GM20000 (cell line): ENCODE results near the gene CLEC20A.

ENCODE experiments used
- DNase-seq: peaks from one replicate; pipeline ENCODE4 v3.0.0; 2012; ENCODE audit warnings: low spot score
- TF ChIP-seq, protein P1 (sequence below): IDR thresholded peaks from 2 replicates; pipeline ENCODE4 v1.5.1; 2012; ENCODE audit warnings: mild to moderate bottlenecking, control low read depth; ENCODE audit errors: extremely low read depth, missing control alignments

CLEC20A gene

GRCh38 chr1:178491721-178492120, 5.0 kb downstream of the CLEC20A start:
- TF ChIP-seq, protein P1, sequence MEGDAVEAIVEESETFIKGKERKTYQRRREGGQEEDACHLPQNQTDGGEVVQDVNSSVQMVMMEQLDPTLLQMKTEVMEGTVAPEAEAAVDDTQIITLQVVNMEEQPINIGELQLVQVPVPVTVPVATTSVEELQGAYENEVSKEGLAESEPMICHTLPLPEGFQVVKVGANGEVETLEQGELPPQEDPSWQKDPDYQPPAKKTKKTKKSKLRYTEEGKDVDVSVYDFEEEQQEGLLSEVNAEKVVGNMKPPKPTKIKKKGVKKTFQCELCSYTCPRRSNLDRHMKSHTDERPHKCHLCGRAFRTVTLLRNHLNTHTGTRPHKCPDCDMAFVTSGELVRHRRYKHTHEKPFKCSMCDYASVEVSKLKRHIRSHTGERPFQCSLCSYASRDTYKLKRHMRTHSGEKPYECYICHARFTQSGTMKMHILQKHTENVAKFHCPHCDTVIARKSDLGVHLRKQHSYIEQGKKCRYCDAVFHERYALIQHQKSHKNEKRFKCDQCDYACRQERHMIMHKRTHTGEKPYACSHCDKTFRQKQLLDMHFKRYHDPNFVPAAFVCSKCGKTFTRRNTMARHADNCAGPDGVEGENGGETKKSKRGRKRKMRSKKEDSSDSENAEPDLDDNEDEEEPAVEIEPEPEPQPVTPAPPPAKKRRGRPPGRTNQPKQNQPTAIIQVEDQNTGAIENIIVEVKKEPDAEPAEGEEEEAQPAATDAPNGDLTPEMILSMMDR = no peak
- DNase-seq = no peak

- TF ChIP-seq, protein P1 = no peak
- DNase-seq = no peak
These were observed 5.8 kb downstream of the CLEC20A start for GRCh38 chr1:178490967-178491366.

DNA sequence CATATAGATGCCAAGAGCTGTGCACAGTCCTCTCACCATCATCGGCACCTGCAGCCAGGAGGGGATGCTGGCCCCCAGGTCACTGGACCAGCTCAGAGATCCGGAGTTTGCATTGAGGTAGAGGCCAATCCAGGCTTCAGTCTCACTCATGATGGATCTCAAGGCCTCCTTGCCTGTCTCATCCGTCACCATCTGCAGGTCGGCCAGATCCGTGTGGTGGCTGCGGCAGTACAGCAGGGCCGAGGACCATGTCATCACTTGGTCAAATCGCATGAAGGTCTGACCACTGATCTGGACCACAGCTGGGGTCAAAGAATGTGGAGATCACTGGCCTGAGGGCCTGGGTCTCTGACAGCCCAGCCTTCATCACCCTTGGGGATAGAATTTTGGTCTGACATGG, 6.6 kb downstream of the CLEC20A start:
- TF ChIP-seq, protein P1 = no peak

DNA sequence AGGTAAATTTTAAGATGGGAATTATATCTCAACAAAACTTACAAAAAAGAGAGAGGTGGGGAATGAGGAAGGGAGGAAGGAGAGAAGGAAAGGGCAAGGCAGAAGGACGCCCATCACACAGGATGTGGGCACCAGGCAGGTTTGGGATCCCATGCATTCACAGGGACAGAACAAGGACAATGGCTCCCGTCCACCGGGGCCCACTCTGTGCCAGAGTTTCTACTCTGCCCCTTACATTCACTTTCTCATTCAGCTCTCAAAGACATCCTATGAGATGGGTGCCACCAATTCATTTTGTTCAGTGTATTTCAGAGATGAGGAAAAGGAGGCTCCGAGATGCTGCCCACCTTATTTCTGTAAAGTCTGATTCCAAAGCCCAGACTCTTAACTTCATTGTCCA, 7.4 kb downstream of the CLEC20A start:
- no peak for DNase-seq
- TF ChIP-seq, protein P1 = no peak

More for the DNA sequence above, 6.6 kb downstream of the CLEC20A start:
- no peak for DNase-seq

GRCh38 chr1:178488393-178488792, 8.4 kb downstream of the CLEC20A start:
- TF ChIP-seq, protein P1 = no peak
- no peak for DNase-seq

- no peak for DNase-seq
- TF ChIP-seq, protein P1 = no peak
These were observed 9.6 kb downstream of the CLEC20A start for GRCh38 chr1:178487070-178487615.

GRCh38 chr1:178486100-178487069, 10.4 kb downstream of the CLEC20A start:
- DNase-seq = no peak
- TF ChIP-seq, protein P1 = no peak
